ENCODE data around the gene RETREG3.
A peak's percentile ranks its signal among the peaks of the same experiment; 100 is the strongest.
"Not testable (repeated sequence)": the region's sequence is repeated elsewhere in the genome, so short reads cannot be mapped to it uniquely, and the experiment has no call there.

The RETREG3 gene

DNA sequence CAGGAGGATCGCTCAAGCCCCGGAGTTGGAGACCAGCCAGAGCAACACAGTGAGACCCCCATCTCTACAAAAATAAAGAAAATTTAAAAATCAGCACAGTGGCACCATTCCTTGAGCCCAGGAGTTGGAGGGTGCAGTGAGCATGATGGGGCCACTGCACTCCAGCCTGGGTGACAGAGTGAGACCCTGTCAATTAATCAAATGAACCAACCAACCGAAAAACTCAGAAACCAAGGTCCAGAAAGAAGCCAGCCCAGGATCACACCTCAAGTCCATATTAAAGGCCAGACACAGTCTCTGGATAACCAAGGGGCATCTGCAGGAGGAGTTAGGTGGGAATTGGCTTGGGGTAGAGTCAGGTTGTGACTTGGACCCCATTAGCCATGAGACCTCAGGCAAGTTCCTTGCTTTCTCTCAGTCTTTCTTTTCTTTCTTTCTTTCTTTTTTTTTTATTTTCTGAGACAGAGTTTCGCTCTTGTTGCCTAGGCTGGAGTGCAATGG, 54.0 kb downstream of the RETREG3 start:
- DNase-seq (ENCODE audit: insufficient read length) (no peak), FAIRE-seq (no peak)
- no peak for TF ChIP-seq POLR2AphosphoS5 (IDR thresholded peaks at IDR 0.05; ENCODE audit: low read depth, low read length)
- no peak for TF ChIP-seq TAF1 (IDR thresholded peaks at IDR 0.05; ENCODE audit: borderline replicate concordance, low read depth, low read length)
- no peak for TF ChIP-seq POLR2A (IDR thresholded peaks at IDR 0.05; ENCODE audit: low read depth, low read length)

DNA sequence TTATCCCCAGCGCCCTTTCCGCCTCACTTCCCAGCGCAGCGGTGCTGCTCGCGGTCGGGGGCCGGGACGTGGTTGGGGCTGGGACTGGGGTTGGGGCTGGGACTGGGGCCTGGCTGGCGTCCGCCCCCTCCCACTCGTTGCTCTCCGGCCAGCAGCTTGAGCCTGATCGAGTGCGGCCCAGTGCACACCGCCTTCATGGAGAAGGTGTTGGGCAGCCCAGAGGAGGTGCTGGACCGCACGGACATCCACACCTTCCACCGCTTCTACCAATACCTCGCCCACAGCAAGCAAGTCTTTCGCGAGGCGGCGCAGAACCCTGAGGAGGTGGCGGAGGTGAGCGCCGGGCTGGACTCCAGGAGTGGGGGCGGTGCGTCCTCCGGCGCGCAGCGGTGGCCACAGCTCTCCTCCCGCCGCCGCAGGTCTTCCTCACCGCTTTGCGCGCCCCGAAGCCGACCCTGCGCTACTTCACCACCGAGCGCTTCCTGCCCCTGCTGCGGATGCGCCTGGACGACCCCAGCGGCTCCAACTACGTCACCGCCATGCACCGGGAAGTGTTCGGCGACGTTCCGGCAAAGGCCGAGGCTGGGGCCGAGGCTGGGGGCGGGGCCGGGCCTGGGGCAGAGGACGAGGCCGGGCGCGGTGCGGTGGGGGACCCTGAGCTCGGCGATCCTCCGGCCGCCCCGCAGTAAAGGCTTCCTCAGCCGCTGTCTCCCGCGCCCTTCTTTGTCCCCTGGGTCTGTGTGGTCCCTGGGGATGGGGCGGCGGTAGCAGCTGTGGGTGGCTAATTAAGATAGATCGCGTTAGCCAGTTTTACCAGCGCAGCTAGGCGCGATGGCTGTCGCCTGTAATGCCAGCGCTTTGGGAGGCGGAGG, 54.7 kb downstream of the RETREG3 start:
- peak; percentile 93 for DNase-seq (ENCODE audit: insufficient read length)
- TF ChIP-seq TAF1 (IDR thresholded peaks at IDR 0.05; ENCODE audit: borderline replicate concordance, low read depth, low read length) (0 out of 2 replicates have a peak, but pooled peaks have one; percentile 35), POLR2A (IDR thresholded peaks at IDR 0.05; ENCODE audit: low read depth, low read length) (peak; percentile 80; the same call in 1 of the 2 replicates), POLR2AphosphoS5 (IDR thresholded peaks at IDR 0.05; ENCODE audit: low read depth, low read length) (peak; percentile 70)
- FAIRE-seq: peak; percentile 91

DNA sequence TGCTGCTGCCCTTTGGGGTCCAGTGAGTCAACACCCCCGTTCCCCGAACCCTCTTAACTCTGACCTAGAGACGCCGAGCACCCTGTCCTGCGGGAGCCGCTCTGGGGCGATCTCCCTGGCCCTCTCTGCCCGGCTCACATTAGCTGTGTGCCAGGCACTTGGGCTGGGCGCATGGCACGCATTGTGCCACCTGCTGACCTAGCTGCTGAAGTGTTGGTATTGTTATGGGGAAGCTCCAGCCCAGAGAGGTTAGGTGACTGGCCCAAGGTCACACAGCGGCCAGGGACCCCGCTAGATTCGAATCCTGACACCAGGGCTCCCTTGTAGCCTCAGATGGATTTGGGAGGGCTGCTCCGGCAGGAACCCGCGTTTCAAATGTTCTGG, 55.3 kb downstream of the RETREG3 start:
- FAIRE-seq (no peak), DNase-seq (ENCODE audit: insufficient read length) (no peak)
- TF ChIP-seq POLR2A (IDR thresholded peaks at IDR 0.05; ENCODE audit: low read depth, low read length) (no peak), TAF1 (IDR thresholded peaks at IDR 0.05; ENCODE audit: borderline replicate concordance, low read depth, low read length) (no peak), POLR2AphosphoS5 (IDR thresholded peaks at IDR 0.05; ENCODE audit: low read depth, low read length) (no peak)

DNA sequence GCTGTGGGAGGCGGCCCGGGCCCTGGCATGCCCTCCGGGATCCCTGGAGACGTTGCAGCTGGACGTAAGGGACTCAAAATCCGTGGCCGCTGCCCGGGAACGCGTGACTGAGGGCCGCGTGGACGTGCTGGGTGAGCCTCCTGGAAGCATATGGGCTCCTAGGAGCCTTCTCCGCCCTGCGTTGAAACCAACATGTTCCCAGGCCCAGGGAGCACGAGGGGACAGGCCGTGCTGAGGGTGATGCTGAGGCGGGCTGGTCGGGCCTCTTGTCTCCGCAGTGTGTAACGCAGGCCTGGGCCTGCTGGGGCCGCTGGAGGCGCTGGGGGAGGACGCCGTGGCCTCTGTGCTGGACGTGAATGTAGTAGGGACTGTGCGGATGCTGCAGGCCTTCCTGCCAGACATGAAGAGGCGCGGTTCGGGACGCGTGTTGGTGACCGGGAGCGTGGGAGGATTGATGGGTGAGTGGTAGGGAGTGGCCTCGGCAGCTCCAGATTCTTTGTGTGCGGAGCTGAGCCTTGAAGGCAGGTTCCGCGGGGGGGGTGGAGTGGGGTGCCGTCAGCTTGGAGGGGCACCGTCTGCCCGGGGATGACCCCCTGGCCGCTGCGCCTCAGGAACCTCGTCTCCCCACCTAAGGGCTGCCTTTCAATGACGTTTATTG, 55.9 kb downstream of the RETREG3 start:
- FAIRE-seq (no peak), DNase-seq (ENCODE audit: insufficient read length) (no peak)
- TF ChIP-seq POLR2A (IDR thresholded peaks at IDR 0.05; ENCODE audit: low read depth, low read length) (no peak), TAF1 (IDR thresholded peaks at IDR 0.05; ENCODE audit: borderline replicate concordance, low read depth, low read length) (no peak), POLR2AphosphoS5 (IDR thresholded peaks at IDR 0.05; ENCODE audit: low read depth, low read length) (no peak)

DNA sequence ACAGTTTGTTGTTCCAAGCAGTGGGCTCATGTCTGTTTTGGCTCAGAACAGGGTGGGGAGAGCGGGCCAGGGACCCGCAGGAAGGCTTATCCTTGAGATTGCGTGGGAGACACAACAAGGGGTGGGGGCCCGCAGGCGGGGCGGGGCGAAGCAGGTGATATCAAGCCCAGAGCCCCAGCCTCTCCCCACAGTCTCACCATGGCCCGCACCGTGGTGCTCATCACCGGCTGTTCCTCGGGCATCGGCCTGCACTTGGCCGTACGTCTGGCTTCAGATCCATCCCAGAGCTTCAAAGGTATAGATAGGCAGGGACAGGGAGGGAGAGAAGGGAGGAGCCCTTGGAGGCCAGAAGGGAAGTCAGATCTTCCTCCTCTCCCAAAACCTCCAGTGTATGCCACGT, 56.4 kb downstream of the RETREG3 start, which contains the start of gene HSD17B1:
Gene HSD17B1 (plus strand): TSS at position 188 of the 400 bp plus-strand sequence. CDS start 11 bp downstream, at position 199.
- FAIRE-seq; DNase-seq (ENCODE audit: insufficient read length): not testable (repeated sequence)

DNA sequence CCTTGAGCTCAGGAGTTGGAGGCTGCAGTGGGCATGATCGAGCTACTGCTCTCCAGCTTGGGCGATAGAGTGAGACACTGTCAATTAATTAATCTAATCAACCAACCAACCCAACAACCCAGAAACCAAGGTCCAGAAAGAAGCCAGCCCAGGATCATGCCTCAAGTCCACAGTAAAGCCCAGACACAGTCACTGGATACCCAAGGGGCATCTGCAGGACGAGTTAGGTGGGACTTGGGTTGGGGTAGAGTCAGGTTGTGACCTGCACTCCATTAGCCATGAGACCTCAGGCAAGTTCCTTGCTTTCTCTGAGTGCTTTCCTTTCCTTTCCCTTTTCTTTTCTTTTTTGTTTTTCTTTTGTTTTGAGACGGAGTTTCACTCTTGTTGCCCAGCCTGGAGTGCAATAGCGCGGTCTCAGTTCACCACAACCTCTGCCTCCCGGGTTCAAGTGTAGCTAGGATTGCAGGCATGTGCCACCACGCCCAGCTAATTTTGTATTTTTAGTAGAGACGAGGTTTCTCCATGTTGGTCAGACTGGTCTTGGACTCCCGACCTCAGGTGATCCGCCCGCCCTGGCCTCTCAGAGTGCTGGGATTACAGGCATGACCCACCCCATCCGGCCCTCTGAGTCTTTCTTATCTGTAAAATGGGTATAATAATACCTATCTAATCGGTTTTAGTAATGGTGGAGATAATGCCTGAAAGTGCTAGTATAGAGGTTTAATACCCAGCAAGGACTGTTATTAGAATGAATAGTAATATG, 60.0 kb downstream of the RETREG3 start:
- peak; percentile 74 for FAIRE-seq

DNA sequence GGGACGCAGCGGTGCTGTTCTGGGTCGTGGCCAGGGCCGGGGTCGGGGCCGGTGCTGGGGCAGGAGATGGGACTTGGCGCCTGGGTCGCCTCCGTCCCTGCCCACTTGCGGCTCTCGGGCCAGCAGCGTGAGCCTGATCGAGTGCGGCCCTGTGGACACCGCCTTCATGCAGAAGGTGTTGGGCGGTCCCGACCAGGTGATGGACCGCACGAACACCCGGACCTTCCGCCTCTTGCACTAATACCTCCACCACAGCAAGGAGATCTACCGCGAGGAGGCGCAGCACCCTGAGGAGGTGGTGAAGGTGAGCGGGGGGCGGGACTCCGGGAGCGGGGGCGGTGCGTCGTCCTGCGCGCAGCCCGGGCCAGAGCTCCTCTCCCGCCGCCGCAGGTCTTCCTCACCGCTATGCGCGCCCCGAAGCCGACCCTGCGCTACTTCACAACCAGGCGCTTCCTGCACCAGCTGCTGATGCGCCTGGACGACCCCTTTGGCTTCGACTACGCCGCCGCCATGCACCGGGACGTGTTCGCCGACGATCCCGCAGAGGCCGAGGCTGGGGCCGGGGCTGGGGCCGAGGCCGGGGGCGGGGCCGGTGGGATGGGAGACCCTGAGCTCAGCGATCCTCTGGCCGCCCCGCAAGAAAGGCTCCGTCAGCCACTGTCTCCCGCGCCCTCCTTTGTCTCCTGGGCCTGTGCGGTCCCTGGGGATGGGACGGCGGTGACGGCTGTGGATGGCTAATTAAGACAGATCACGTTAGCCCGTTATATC, 60.9 kb downstream of the RETREG3 start:
- TF ChIP-seq POLR2A (IDR thresholded peaks at IDR 0.05; ENCODE audit: low read depth, low read length): no peak; the same call in 1 of the 2 replicates
- no peak for TF ChIP-seq TAF1 (IDR thresholded peaks at IDR 0.05; ENCODE audit: borderline replicate concordance, low read depth, low read length)
- TF ChIP-seq POLR2AphosphoS5 (IDR thresholded peaks at IDR 0.05; ENCODE audit: low read depth, low read length): no peak
- FAIRE-seq (peak; percentile 99), DNase-seq (ENCODE audit: insufficient read length) (peak; percentile 97)

More for the DNA sequence above, 60.0 kb downstream of the RETREG3 start:
- no peak for TF ChIP-seq POLR2A (IDR thresholded peaks at IDR 0.05; ENCODE audit: low read depth, low read length)
- no peak for TF ChIP-seq POLR2AphosphoS5 (IDR thresholded peaks at IDR 0.05; ENCODE audit: low read depth, low read length)
- TF ChIP-seq TAF1 (IDR thresholded peaks at IDR 0.05; ENCODE audit: borderline replicate concordance, low read depth, low read length): no peak
- DNase-seq (ENCODE audit: insufficient read length): no peak

DNA sequence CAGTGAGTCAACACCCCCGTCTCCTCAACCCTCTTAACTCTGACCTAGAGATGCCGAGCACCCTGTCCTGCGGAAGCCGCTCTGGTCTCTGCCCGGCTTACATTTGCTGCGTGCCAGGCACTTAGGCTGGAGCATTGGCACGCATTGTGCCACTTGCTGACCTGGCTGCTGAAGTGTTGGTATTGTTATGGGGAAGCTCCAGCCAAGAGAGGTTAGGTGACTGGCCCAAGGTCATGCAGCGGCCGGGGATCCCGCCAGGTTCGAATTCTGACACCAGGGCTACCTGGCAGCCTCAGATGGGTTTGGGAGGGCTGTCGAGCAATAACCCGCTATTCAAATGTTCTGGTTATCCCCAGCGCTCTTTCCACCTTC, 61.5 kb downstream of the RETREG3 start:
- FAIRE-seq (no peak), DNase-seq (ENCODE audit: insufficient read length) (no peak)
- TF ChIP-seq TAF1 (IDR thresholded peaks at IDR 0.05; ENCODE audit: borderline replicate concordance, low read depth, low read length) (no peak), POLR2A (IDR thresholded peaks at IDR 0.05; ENCODE audit: low read depth, low read length) (no peak), POLR2AphosphoS5 (IDR thresholded peaks at IDR 0.05; ENCODE audit: low read depth, low read length) (no peak)

DNA sequence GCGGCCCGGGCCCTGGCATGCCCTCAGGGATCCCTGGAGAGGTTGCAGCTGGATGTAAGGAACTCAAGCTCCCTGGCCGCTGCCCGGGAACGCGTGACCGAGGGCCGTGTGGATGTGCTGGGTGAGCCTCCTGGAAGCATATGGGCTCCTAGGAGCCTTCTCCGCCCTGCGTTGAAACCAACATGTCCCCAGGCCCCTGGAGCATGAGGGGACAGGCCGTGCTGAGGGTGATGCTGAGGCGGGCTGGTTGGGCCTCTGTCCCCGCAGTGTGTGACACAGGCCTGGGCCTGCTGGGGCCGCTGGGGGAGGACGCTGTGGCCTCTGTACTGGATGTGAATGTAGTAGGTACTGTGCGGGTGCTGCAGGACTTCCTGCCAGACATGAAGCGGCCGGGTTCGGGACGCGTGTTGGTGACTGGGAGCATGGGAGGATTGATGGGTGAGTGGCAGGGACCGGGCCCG, 62.1 kb downstream of the RETREG3 start:
- DNase-seq (ENCODE audit: insufficient read length) (no peak), FAIRE-seq (peak; percentile 33)
- TF ChIP-seq POLR2AphosphoS5 (IDR thresholded peaks at IDR 0.05; ENCODE audit: low read depth, low read length): no peak
- TF ChIP-seq TAF1 (IDR thresholded peaks at IDR 0.05; ENCODE audit: borderline replicate concordance, low read depth, low read length): no peak
- TF ChIP-seq POLR2A (IDR thresholded peaks at IDR 0.05; ENCODE audit: low read depth, low read length): no peak

DNA sequence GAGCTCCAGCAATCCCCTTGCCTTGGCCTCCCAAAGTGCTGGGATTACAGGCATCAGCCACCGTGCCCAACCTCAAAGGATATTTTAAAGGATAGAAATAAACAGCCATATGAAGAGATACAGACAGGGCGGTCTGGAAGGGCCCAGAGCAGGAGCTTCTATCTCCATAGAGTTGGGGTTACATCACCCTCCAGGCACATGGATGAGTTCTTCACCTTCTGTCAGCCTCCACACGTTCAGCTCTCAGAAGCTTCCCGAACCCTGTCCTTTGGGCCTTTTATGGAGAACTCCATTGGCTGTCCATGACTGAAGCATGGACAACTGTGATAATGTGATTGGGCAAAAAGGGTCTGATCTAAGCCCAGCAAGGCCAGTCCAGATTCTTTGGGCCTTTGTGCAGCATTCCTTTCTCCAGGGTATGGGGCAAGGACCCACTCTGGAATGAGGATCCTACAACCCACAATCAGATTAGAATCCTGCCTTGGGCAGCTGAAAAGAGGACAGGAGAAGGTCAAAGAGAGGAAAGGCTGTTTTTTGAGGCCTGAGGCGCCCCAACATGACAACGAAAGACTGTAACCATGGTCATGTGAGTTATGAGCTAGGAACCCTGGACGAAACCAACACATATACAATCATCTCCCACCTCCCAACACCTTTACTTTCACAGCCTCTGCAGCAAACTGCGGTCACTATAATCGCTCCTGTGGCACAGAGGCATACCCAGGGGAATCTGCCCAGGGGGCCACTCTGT, 63.2 kb downstream of the RETREG3 start:
- FAIRE-seq: peak; percentile 83
- DNase-seq (ENCODE audit: insufficient read length): not testable (repeated sequence)
